ENCODE measurements around the gene CPXM2. TPM values are rescaled to one million over a fixed set of nuclear protein-coding genes. Genes with fewer than 3 reads are reported as not detected.

Gene CPXM2
- total RNA-seq, 1 experiment from 2014 or later: 0.12 TPM

GRCh38 chr10:123906296-123906695 is 14.7 kb upstream of the CPXM2 start:
- no peaks in the 10 kb centered on the region for H3K79me2 ChIP-seq (ENCODE audit: insufficient read depth, low read length)
- CTCF ChIA-PET: no interaction called here
- no peaks in the 10 kb centered on the region for H3K4me1 ChIP-seq (ENCODE audit: control insufficient read depth in 1 of 2, insufficient read depth in 2 of 2, low read length in 2 of 2)
- BruUV-seq (replicated peaks): no TSS peak
- no peaks in the 10 kb centered on the region for H3K9me3 ChIP-seq (ENCODE audit: control insufficient read depth in 1 of 2, insufficient read depth in 1 of 2, low read depth in 1 of 2, low read length in 2 of 2)
- H4K20me1 ChIP-seq (ENCODE audit: insufficient read depth): no peaks in the 10 kb centered on the region
- TF ChIP-seq EZH2phosphoT487 (IDR thresholded peaks at IDR 0.05; ENCODE audit: borderline replicate concordance) (no peak), POLR2A (IDR thresholded peaks at IDR 0.05; ENCODE audit: borderline replicate concordance, extremely low read depth, insufficient read depth, insufficient read length) (no peak), SP1 (IDR thresholded peaks at IDR 0.05; ENCODE audit: low read depth) (no peak), CTCF (IDR thresholded peaks at IDR 0.05 in 2 of 3, conservative IDR thresholded peaks at IDR 0.05 in 1 of 3; ENCODE audit: borderline replicate concordance in 1 of 3, insufficient read depth in 1 of 3, low read depth in 2 of 3, low read length in 2 of 3) (no peak), SIN3A (IDR thresholded peaks at IDR 0.05; ENCODE audit: low read depth) (no peak), RAD21 (IDR thresholded peaks at IDR 0.05; ENCODE audit: low read depth) (no peak), MAX (IDR thresholded peaks at IDR 0.05) (no peak), CEBPB (IDR thresholded peaks at IDR 0.05; ENCODE audit: low read depth) (no peak), TCF7L2 (IDR thresholded peaks at IDR 0.05; ENCODE audit: borderline replicate concordance, extremely low read depth, insufficient read depth, insufficient read length) (no peak), ATF3 (IDR thresholded peaks at IDR 0.05) (no peak), REST (IDR thresholded peaks at IDR 0.05; ENCODE audit: low read depth) (no peak), YY1 (IDR thresholded peaks at IDR 0.05; ENCODE audit: extremely low read depth, insufficient replicate concordance, low read depth, low read length) (no peak)
- H3K36me3 ChIP-seq (ENCODE audit: control insufficient read depth in 1 of 2, insufficient read depth in 2 of 2, low read length in 2 of 2): no peaks in the 10 kb centered on the region
- RAD21 ChIA-PET (ENCODE audit: low non-redundant PET in 1 of 2, low total read pairs in 2 of 2, uncharacterized antibody in 2 of 2, unreplicated experiment in 2 of 2): no interaction called here
- peaks cover 54% of the 10 kb centered on the region for H3K27me3 ChIP-seq (ENCODE audit: insufficient read depth, low read length)
- H3K4me3 ChIP-seq (replicated peaks in 1 of 2; ENCODE audit: low read depth in 1 of 2, low read length in 2 of 2): no peak overlapping the region
- DNase-seq (ENCODE audit: low read depth, low spot score): no peak
- POLR2A ChIA-PET: no interaction called here
- H2AFZ ChIP-seq (ENCODE audit: low read depth, low read length, poor library complexity, severe bottlenecking): no peak overlapping the region
- intact Hi-C loops (cut with micrococcal nuclease): no loop called here
- no peak overlapping the region for H3K9ac ChIP-seq (ENCODE audit: low read length)
- no peaks in the 10 kb centered on the region for H3K9me2 ChIP-seq (ENCODE audit: insufficient read depth)
- no peak for ATAC-seq
- H3K4me2 ChIP-seq (ENCODE audit: low read length): no peak overlapping the region
- H3K27ac ChIP-seq (ENCODE audit: low read depth, low read length): no peak overlapping the region

All from HCT116 (cell line).